CD4-positive, alpha-beta T cell (primary cell): ENCODE data around the gene HOXB8. TPM values are rescaled to one million over a fixed set of nuclear protein-coding genes. Genes with fewer than 3 reads are reported as not detected.

Source experiments
- ATAC-seq: fragments of 200-7000 bp; cut with Tn5 transposase; one replicate; pipeline ENCODE4 v1.10.0; 2022; ENCODE audit warnings: mild to moderate bottlenecking; ENCODE audit not compliant: poor library complexity
- CTCF ChIA-PET: fragments of 350-600 bp; sonication (Branson Sonifier 250); formaldehyde crosslinking; loops from one replicate; lab custom pipeline; 2021; ENCODE audit warnings: antibody characterized with exemption, inconsistent platforms; lab: Charles Lee
- POLR2A ChIA-PET: fragments of 350-600 bp; sonication (Branson Sonifier 250); formaldehyde crosslinking; loops from one replicate; lab custom pipeline; 2021; ENCODE audit warnings: antibody characterized with exemption, inconsistent platforms; lab: Charles Lee
- DNase-seq, 14 experiments: peaks; one replicate each; pipeline ENCODE4 v3.0.0-alpha.2; 2013 to 2020; ENCODE audit warnings: mixed read lengths in 2 of 14
- H3K27ac ChIP-seq, 2 donors: one replicate each; pipeline versions ENCODE4 v1.5.1 to v1.7.0; 2013; ENCODE audit warnings: low read length in 2 of 2, low read depth in 1 of 2, mild to moderate bottlenecking in 1 of 2
- H3K27me3 ChIP-seq, 2 experiments: 1 replicate in 1 of 2; 2 replicates in 1 of 2; pipeline versions ENCODE4 v1.6.1 to v1.7.0; 2013; ENCODE audit warnings: low read length in 2 of 2, control low read depth in 1 of 2, mild to moderate bottlenecking in 1 of 2, moderate library complexity in 1 of 2; ENCODE audit not compliant: insufficient read depth in 2 of 2, control insufficient read depth in 1 of 2
- H3K36me3 ChIP-seq: one replicate; pipeline ENCODE4 v1.6.1; 2013; ENCODE audit warnings: low read length, control low read depth; ENCODE audit not compliant: insufficient read depth
- H3K4me1 ChIP-seq: one replicate; pipeline ENCODE4 v1.6.1; 2013; ENCODE audit warnings: low read length, control low read depth; ENCODE audit not compliant: insufficient read depth
- H3K4me3 ChIP-seq: one replicate; pipeline ENCODE4 v1.5.1; 2013; ENCODE audit warnings: mild to moderate bottlenecking, low read length, moderate library complexity
- H3K9me3 ChIP-seq, 2 experiments: 1 replicate in 1 of 2; 2 replicates in 1 of 2; pipeline versions ENCODE4 v1.6.1 to v1.7.0; 2013; ENCODE audit warnings: low read length in 2 of 2, mild to moderate bottlenecking in 2 of 2, control low read depth in 1 of 2, moderate library complexity in 1 of 2; ENCODE audit not compliant: control insufficient read depth in 1 of 2, insufficient read depth in 1 of 2
- H3K27ac Mint-ChIP-seq: one replicate; pipeline ENCODE4 v1.8.0; 2020; ENCODE audit warnings: mixed read lengths
- H3K27me3 Mint-ChIP-seq: one replicate; pipeline ENCODE4 v1.8.0; 2021; ENCODE audit warnings: mixed read lengths
- H3K36me3 Mint-ChIP-seq: one replicate; pipeline ENCODE4 v1.8.0; 2021; ENCODE audit warnings: low read depth, mixed read lengths
- H3K4me1 Mint-ChIP-seq: one replicate; pipeline ENCODE4 v1.8.0; 2021; ENCODE audit warnings: low read depth, mixed read lengths
- H3K4me3 Mint-ChIP-seq: one replicate; pipeline ENCODE4 v1.8.0; 2020; ENCODE audit warnings: mild to moderate bottlenecking, mixed read lengths
- H3K9me3 Mint-ChIP-seq: one replicate; pipeline ENCODE4 v1.8.0; 2020; ENCODE audit warnings: mixed read lengths
- CTCF ChIP-seq: fragments of 200-600 bp; IDR thresholded peaks from one replicate; pipeline ENCODE4 v1.8.0; 2022; ENCODE audit warnings: antibody characterized with exemption, mild to moderate bottlenecking
- intact Hi-C, 2 experiments: fragments of 100-400 bp; cut with DNase I in 1 of 2; cut with micrococcal nuclease in 1 of 2; formaldehyde crosslinking; loops; one replicate each; pipeline versions ENCODE4 v1.15.1 to v1.9.0; 2023 to 2025; cut with DNase I, micrococcal nuclease
- total RNA-seq, 174 experiments: library from RNA in 2 of 174; stranded (reverse) in 2 of 174; gene quantifications; one replicate each; pipeline ENCODE4 v1.2.3 and lab custom pipeline; 2021 to 2026

HOXB8 gene
- total RNA-seq, 2 experiments from 2014 or later = not detected

- no peaks in the 10 kb centered on the region for H3K36me3 Mint-ChIP-seq
- Histone ChIP-seq H3K36me3 (no peaks in the 10 kb centered on the region), H3K4me3 (no peak overlapping the region), H3K27me3 (peaks cover 3 to 9% of the 10 kb centered on the region in 2 experiments), H3K4me1 (peaks cover 15% of the 10 kb centered on the region), H3K27ac (no peak overlapping the region), H3K9me3 (no peaks in the 10 kb centered on the region)
- H3K4me1 Mint-ChIP-seq = peaks cover 9% of the 10 kb centered on the region
- POLR2A ChIA-PET = no interaction called here
- CTCF ChIA-PET = no interaction called here
- H3K27ac Mint-ChIP-seq = no peak overlapping the region
- no peak for DNase-seq
- intact Hi-C loops = no loop called here
- no peak for TF ChIP-seq CTCF
- no peak for ATAC-seq
- no peak overlapping the region for H3K4me3 Mint-ChIP-seq
- peaks cover 34% of the 10 kb centered on the region for H3K27me3 Mint-ChIP-seq
- no peaks in the 10 kb centered on the region for H3K9me3 Mint-ChIP-seq
These were observed 43.2 kb downstream of the HOXB8 start for GRCh38 chr17:48571826-48572417.

DNA sequence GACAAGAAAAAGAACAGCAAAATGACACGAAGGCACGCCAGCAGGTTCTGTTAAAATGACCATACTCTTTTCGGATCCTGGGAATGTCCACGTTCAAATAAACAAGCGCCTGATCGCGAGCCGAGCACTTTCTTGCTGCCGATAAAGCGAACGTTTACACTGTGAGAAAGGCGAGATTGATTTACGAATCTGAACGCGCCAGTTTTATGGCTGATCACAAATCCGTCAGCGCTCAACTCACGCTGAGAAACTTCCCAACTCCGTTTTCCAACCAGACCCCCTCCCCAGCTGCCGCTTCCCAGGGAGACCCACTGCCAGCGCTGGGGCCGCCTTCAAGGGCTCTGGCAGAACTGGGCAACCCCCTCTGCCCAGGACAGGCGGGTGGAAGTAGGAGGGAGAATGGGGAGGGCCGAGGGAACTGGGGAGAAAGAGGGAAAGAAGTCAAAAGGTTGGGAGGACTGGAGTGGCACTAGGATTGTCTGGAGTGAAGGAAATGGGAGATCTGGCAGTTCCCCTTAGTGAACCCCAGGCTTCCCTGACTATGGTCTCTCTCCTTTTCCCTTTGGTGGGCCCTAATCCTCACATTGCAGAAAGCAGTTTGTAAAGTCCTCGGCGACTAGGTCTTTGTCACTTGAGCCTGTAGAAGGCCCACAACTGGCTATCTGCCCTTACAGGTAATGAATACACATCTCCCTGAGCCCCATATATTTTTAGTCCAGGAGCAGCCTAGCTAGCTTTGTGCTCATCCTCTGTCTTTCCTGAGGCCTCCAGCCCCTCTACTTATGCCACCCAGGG is 43.9 kb downstream of the HOXB8 start:
- H3K36me3 ChIP-seq = no peaks in the 10 kb centered on the region
- no peak overlapping the region for H3K27ac ChIP-seq
- intact Hi-C loops = no loop called here
- no peaks in the 10 kb centered on the region for H3K9me3 ChIP-seq
- Mint-ChIP-seq H3K4me1 (peaks cover 5% of the 10 kb centered on the region), H3K4me3 (no peak overlapping the region), H3K9me3 (no peaks in the 10 kb centered on the region), H3K27ac (no peak overlapping the region), H3K36me3 (no peaks in the 10 kb centered on the region), H3K27me3 (peaks cover 31% of the 10 kb centered on the region)
- DNase-seq (no peak), ATAC-seq (no peak)
- no peak overlapping the region for H3K4me3 ChIP-seq
- ChIA-PET POLR2A (no interaction called here), CTCF (no interaction called here)
- no peak for TF ChIP-seq CTCF
- H3K4me1 ChIP-seq = peaks cover 10% of the 10 kb centered on the region
- H3K27me3 ChIP-seq = peaks cover 3 to 9% of the 10 kb centered on the region in 2 experiments

DNA sequence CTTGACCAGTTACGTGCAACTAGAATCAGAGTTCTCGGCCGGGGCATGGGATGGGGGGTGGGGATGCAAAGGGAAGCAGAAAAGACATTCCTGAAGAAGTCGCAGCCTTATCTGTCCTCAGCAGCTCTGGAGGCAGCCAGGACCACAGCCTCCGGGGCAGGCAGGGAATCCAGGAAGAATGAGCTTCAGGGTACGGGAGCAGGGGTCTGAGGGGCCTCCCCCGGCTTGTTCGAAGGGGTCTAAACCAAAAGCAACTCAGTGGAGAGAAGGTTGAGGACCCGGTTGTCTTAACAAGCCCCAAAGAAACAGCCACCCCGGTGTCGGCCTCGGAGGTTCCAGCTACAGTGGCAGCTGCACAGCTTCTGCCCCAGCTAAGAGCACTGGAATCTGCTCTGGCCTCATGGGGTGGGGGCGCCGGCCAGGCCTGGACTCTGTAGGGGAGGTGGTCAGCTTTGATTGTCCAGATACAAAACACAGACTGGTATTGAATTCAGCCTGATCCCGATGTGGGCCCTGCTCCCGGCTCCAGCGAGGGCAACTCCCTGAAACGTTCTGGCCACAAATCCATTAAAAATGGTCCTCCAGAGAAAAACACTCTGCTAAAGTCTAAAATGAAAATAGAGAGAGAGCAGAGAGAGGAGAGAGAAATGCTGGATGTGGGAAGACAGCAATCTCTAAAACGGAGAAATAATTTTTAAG is 44.6 kb downstream of the HOXB8 start:
- H3K9me3 ChIP-seq = no peaks in the 10 kb centered on the region
- peaks cover 3 to 9% of the 10 kb centered on the region in 2 experiments for H3K27me3 ChIP-seq
- ATAC-seq = no peak
- ChIA-PET CTCF (no interaction called here), POLR2A (no interaction called here)
- peaks cover 2% of the 10 kb centered on the region for H3K4me1 ChIP-seq
- intact Hi-C loops = no loop called here
- no peak overlapping the region for H3K27ac Mint-ChIP-seq
- H3K36me3 ChIP-seq = no peaks in the 10 kb centered on the region
- no peaks in the 10 kb centered on the region for H3K9me3 Mint-ChIP-seq
- no peak for DNase-seq
- H3K36me3 Mint-ChIP-seq = no peaks in the 10 kb centered on the region
- H3K4me3 ChIP-seq = no peak overlapping the region
- no peak for TF ChIP-seq CTCF
- H3K27ac ChIP-seq = no peak overlapping the region
- H3K4me3 Mint-ChIP-seq = no peak overlapping the region
- peaks cover 5% of the 10 kb centered on the region for H3K4me1 Mint-ChIP-seq
- peaks cover 31% of the 10 kb centered on the region for H3K27me3 Mint-ChIP-seq
